ENCODE data around the gene MARCHF5. TPM values are rescaled to one million over a fixed set of nuclear protein-coding genes. Genes with fewer than 3 reads are reported as not detected.

The MARCHF5 gene
- total RNA-seq, 1 donor from 2014 or later = 10.4 TPM

DNA sequence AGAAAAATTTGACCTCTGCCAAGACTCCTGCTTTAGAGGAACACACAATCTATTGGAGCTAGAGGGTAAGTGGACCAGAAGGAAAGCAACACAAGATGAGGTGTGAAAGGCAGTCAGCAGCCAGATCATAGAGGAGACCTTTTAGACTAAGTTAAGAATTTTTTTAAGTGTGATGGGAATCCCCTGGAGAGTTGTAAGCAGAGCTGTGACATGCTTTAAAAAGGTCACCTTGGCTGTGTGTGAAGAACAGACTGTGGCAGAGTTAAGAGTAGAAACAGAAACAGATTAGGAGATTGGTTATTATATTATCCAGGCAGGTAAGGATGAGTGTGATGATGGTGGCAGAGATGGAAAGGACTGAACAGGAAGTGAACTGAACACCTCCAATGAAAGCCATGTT is 23.6 kb upstream of the MARCHF5 start:
- H3K36me3 ChIP-seq (ENCODE audit: control insufficient read depth in 3 of 3, insufficient read depth in 3 of 3, low read length in 3 of 3) = no peaks in the 10 kb centered on the region
- H3K4me3 ChIP-seq (ENCODE audit: low read length in 3 of 3) = no peak overlapping the region
- H3K9ac ChIP-seq (ENCODE audit: low read depth in 1 of 3, low read length in 3 of 3) = no peak overlapping the region
- H3K27ac ChIP-seq (ENCODE audit: low read depth, low read length) = no peak overlapping the region
- H3K9me3 ChIP-seq (ENCODE audit: control insufficient read depth in 3 of 3, low read length in 3 of 3) = no peaks in the 10 kb centered on the region
- no peaks in the 10 kb centered on the region for H3K4me1 ChIP-seq (ENCODE audit: control insufficient read depth in 3 of 3, insufficient read depth in 3 of 3, low read length in 3 of 3)
- no peaks in the 10 kb centered on the region for H3K27me3 ChIP-seq (ENCODE audit: control insufficient read depth in 3 of 3, insufficient read depth in 3 of 3, low read length in 3 of 3)

DNA sequence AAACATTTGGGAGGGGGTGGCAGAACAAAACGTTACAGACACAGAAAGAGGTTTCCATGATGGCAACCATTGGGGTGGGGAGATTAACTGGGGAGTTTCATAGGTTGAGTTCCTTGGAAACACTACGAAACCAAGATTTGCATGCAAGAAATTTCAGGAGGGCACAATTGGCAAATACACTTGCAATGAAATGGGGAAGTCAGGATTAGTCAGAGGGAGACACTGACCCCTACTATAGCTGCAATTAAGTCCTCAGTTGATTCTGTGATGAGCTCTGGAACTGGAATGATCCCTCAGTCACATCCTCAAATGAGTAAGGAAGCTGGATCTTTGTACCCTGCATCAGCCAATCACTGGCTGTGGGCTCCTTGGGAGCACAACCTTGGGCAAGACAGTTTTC is 22.2 kb upstream of the MARCHF5 start:
- H3K27me3 ChIP-seq (ENCODE audit: control insufficient read depth in 3 of 3, insufficient read depth in 3 of 3, low read length in 3 of 3) = no peaks in the 10 kb centered on the region
- no peaks in the 10 kb centered on the region for H3K9me3 ChIP-seq (ENCODE audit: control insufficient read depth in 3 of 3, low read length in 3 of 3)
- H3K36me3 ChIP-seq (ENCODE audit: control insufficient read depth in 3 of 3, insufficient read depth in 3 of 3, low read length in 3 of 3) = no peaks in the 10 kb centered on the region
- H3K9ac ChIP-seq (ENCODE audit: low read depth in 1 of 3, low read length in 3 of 3) = no peak overlapping the region
- no peak overlapping the region for H3K27ac ChIP-seq (ENCODE audit: low read depth, low read length)
- H3K4me3 ChIP-seq (ENCODE audit: low read length in 3 of 3) = no peak overlapping the region
- H3K4me1 ChIP-seq (ENCODE audit: control insufficient read depth in 3 of 3, insufficient read depth in 3 of 3, low read length in 3 of 3) = no peaks in the 10 kb centered on the region

DNA sequence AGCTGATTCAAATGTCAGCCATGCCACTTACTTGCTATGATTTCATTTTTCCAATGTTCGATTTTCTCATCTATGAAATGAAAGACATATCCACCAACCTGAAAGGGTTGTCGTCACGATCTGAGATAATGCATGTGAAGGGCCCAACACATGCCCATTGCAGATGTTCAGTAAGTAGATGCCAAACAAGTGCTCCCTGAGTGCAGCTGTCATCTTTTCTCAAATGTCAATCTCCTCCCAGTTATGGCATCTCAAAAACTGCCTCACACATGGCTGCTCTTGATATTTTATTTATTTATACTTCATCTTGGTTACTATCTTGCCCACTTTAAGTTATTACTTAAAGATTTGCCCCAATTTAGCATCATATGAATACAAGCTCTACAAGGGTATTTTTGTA is 16.9 kb upstream of the MARCHF5 start:
- Histone ChIP-seq H3K4me3 (ENCODE audit: low read length in 3 of 3) (no peak overlapping the region), H3K27me3 (ENCODE audit: control insufficient read depth in 3 of 3, insufficient read depth in 3 of 3, low read length in 3 of 3) (no peaks in the 10 kb centered on the region), H3K27ac (ENCODE audit: low read depth, low read length) (no peak overlapping the region), H3K4me1 (ENCODE audit: control insufficient read depth in 3 of 3, insufficient read depth in 3 of 3, low read length in 3 of 3) (peaks cover 0 to 2% (median 0%) of the 10 kb centered on the region in 3 donors), H3K36me3 (ENCODE audit: control insufficient read depth in 3 of 3, insufficient read depth in 3 of 3, low read length in 3 of 3) (no peaks in the 10 kb centered on the region), H3K9me3 (ENCODE audit: control insufficient read depth in 3 of 3, low read length in 3 of 3) (no peaks in the 10 kb centered on the region), H3K9ac (ENCODE audit: low read depth in 1 of 3, low read length in 3 of 3) (no peak overlapping the region)

DNA sequence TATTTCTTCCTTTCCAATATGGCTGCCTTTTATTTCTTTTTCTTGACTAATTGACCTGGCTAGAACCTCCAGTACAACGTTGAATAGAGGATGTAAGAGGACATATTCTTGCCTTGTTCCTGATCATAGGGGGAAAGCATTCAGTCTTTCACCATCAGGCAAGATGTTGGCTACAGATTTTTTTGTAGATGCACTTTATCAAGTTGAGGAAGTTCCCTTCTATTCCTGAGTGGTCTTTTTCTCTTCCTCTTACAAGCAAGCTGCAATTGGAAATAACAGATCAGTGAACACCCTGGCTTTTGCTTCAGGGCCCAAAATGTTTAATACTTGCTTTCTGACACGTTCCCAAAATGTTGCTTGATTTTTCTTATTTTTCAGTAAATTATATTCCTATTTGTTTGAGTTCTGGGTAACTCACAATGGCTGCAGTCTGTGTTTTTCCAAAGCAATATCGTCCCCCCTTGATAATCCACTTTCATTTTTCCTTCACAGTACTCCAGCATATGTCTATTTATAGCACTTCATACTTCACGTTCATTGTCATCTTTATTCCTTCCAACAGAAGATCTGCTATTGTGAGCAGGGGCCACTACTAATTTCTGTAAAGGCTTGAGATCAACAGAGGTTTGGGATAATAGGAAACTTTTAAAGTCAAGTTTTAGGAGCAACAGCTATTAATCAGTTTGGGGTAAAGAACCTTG is 11.8 kb upstream of the MARCHF5 start:
- Histone ChIP-seq H3K27ac (ENCODE audit: low read depth, low read length) (peak overlapping the region; percentile 31), H3K9me3 (ENCODE audit: control insufficient read depth in 3 of 3, low read length in 3 of 3) (no peaks in the 10 kb centered on the region), H3K4me3 (ENCODE audit: low read length in 3 of 3) (peak overlapping the region; percentile 19 to 61 (median 59)), H3K36me3 (ENCODE audit: control insufficient read depth in 3 of 3, insufficient read depth in 3 of 3, low read length in 3 of 3) (no peaks in the 10 kb centered on the region), H3K9ac (ENCODE audit: low read depth in 1 of 3, low read length in 3 of 3) (peak overlapping the region; percentile 50 to 60 (median 52)), H3K4me1 (ENCODE audit: control insufficient read depth in 3 of 3, insufficient read depth in 3 of 3, low read length in 3 of 3) (peaks cover 0 to 4% (median 2%) of the 10 kb centered on the region in 3 donors), H3K27me3 (ENCODE audit: control insufficient read depth in 3 of 3, insufficient read depth in 3 of 3, low read length in 3 of 3) (no peaks in the 10 kb centered on the region)

DNA sequence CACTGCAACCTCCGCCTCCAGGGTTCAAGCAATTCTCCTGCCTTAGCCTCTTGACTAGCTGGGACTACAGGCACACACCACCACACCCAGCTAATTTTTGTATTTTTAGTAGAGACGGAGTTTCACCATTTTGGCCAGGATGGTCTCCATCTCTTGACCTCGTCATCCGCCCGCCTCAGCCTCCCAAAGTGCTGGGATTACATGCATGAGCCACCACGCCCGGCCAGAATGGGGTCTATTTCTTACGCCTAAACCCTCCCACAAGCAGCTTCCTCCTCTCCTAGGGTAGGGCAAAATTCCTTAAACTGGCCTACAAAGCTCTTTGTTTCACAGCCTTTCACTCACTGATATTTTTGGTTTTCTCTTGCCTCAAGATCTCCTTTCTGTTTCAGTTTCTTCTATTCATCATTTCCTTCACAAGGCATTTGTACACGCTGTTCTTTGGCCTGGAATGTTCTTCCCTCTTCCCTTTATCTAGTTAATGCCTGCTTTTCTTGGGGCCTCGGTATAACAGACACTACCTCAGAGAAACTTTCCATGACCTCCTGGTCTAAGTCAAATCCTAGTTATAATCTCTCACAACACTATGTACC is 6.8 kb upstream of the MARCHF5 start:
- Histone ChIP-seq H3K27ac (ENCODE audit: low read depth, low read length) (peak overlapping the region; percentile 36), H3K4me1 (ENCODE audit: control insufficient read depth in 3 of 3, insufficient read depth in 3 of 3, low read length in 3 of 3) (peaks cover 0 to 3% (median 0%) of the 10 kb centered on the region in 3 donors), H3K4me3 (ENCODE audit: low read length in 3 of 3) (no peak overlapping the region), H3K9me3 (ENCODE audit: control insufficient read depth in 3 of 3, low read length in 3 of 3) (no peaks in the 10 kb centered on the region), H3K9ac (ENCODE audit: low read depth in 1 of 3, low read length in 3 of 3) (no peak overlapping the region), H3K36me3 (ENCODE audit: control insufficient read depth in 3 of 3, insufficient read depth in 3 of 3, low read length in 3 of 3) (no peaks in the 10 kb centered on the region), H3K27me3 (ENCODE audit: control insufficient read depth in 3 of 3, insufficient read depth in 3 of 3, low read length in 3 of 3) (no peaks in the 10 kb centered on the region)

DNA sequence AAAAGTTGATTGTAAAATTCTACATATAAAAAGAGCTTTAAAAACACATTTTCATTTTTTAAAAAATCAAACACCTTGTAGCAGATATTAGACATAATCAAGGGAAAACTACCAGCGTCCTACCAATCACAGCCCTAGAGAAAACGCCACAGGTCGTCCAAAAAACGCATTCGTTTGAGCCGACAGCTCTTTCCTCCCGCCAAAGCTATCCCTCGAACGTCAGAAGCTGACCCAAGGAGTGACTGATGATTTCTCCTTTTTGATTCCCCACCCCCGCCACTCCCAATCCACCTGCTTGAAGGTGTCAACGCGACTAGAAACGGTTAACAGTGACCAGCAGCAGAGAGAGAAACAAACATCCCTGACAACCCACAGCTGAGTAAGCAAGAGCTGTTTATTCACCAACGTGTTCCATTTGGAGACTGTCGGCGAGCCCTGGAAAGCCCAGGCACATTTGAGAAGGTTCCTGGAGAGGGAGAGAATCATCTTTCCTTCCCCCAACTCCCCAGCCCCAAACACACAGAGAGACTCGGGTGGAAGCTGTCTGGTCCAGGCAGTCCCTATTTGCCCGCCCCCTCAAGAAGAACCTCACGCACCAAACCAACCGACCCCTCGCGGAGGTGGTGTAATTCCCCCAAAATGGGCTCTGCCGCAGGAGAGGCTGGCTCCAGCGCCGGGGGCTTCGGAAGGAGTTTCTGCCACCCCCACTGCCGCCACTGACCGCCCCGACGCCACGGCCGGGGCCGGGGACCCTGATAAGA is 711 bp upstream of the MARCHF5 start:
- Histone ChIP-seq H3K4me1 (ENCODE audit: control insufficient read depth in 3 of 3, insufficient read depth in 3 of 3, low read length in 3 of 3) (peaks cover 0 to 11% (median 9%) of the 10 kb centered on the region in 3 donors), H3K9me3 (ENCODE audit: control insufficient read depth in 3 of 3, low read length in 3 of 3) (no peaks in the 10 kb centered on the region), H3K27me3 (ENCODE audit: control insufficient read depth in 3 of 3, insufficient read depth in 3 of 3, low read length in 3 of 3) (no peaks in the 10 kb centered on the region), H3K4me3 (ENCODE audit: low read length in 3 of 3) (peak overlapping the region; percentile 82 to 92 (median 90)), H3K36me3 (ENCODE audit: control insufficient read depth in 3 of 3, insufficient read depth in 3 of 3, low read length in 3 of 3) (no peaks in the 10 kb centered on the region), H3K9ac (ENCODE audit: low read depth in 1 of 3, low read length in 3 of 3) (peak overlapping the region; percentile 96 to 98 (median 96)), H3K27ac (ENCODE audit: low read depth, low read length) (peak overlapping the region; percentile 92)

DNA sequence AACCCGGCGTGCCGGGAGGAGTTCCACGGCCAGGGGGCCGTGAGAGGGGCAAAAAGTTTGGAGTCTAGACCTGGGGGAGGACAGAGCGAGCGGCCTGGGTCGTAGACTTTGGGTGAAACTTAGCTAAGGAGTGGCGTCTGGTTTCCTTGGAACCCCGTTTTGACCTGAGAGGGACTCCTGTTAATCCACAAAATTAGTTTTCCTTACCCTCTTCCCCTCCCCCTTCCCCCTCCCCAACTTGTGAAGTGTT is 574 bp downstream of the MARCHF5 start:
- H3K27ac ChIP-seq (ENCODE audit: low read depth, low read length) = peak overlapping the region; percentile 92
- H3K36me3 ChIP-seq (ENCODE audit: control insufficient read depth in 3 of 3, insufficient read depth in 3 of 3, low read length in 3 of 3) = peaks cover 0 to under 1% (median 0%) of the 10 kb centered on the region in 3 donors
- no peaks in the 10 kb centered on the region for H3K27me3 ChIP-seq (ENCODE audit: control insufficient read depth in 3 of 3, insufficient read depth in 3 of 3, low read length in 3 of 3)
- peak overlapping the region; percentile 82 to 92 (median 90) for H3K4me3 ChIP-seq (ENCODE audit: low read length in 3 of 3)
- H3K9ac ChIP-seq (ENCODE audit: low read depth in 1 of 3, low read length in 3 of 3) = peak overlapping the region; percentile 96 to 98 (median 96)
- H3K4me1 ChIP-seq (ENCODE audit: control insufficient read depth in 3 of 3, insufficient read depth in 3 of 3, low read length in 3 of 3) = peaks cover 0 to 11% (median 9%) of the 10 kb centered on the region in 3 donors
- H3K9me3 ChIP-seq (ENCODE audit: control insufficient read depth in 3 of 3, low read length in 3 of 3) = no peaks in the 10 kb centered on the region

DNA sequence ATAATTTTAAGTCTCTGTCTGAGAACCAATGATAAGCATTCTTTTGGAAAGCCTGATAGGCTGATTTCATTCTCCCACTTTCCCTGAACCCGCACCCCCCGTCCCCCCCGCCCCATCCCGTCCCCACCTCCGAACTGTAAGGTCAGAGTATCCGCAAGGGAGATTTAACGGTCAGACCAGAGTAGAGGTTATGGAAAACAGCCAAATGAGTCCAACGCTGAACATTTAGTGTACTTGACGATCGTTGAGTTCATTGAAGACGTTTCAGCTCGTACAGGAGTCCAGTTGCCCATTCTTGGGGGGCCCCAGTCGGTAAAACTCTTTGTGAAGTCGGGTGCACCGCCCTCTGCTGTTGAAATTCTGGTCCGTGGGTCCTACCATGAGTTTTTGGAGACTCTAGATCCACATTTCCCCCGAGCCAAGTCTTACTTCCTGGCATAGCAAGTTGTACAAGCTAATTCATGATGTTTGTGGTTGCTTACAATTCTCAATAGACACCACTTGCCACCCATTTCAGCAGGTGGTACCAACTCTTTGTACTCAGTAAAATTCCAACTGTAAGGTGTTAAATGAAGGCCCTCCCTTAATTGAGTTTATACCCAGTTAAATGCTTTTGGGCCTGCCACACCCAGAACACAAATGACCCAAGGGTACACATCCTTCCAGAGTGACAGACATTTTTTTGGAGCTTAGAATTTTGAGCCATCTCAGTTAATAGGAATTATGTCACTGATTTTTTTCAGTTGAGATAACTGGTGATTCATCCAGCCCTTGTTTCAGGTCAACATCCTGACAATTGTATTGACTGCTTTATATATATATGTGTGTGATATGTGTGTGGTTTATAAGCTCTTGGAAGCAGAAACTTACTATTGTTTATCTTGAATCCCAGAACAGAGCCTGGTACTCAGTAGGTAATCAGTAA is 1.2 kb downstream of the MARCHF5 start:
- Histone ChIP-seq H3K9me3 (ENCODE audit: control insufficient read depth in 3 of 3, low read length in 3 of 3) (no peaks in the 10 kb centered on the region), H3K4me1 (ENCODE audit: control insufficient read depth in 3 of 3, insufficient read depth in 3 of 3, low read length in 3 of 3) (peaks cover 0 to 11% (median 9%) of the 10 kb centered on the region in 3 donors)

DNA sequence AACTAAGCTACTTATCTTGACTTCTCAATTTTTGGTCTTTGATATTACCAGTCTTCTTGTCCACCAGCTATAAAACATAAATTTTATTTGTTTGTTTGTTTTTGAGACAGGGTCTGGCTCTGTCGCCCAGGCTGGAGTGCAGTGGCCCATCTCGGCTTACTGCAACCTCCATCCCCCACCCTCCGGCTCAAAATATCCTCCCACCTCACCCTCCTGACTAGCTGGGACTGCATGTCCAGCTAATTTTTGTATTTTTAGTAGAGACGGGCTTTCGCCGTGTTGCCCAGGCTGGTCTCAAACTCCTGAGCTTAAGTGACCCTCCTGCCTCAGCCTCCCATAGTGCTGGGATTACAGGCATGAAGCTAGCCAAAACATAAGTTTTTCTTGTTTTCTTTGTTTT is 7.5 kb downstream of the MARCHF5 start:
- Histone ChIP-seq H3K27ac (ENCODE audit: low read depth, low read length) (no peak overlapping the region), H3K4me1 (ENCODE audit: control insufficient read depth in 3 of 3, insufficient read depth in 3 of 3, low read length in 3 of 3) (peaks cover 4 to 9% (median 5%) of the 10 kb centered on the region in 3 donors), H3K9ac (ENCODE audit: low read depth in 1 of 3, low read length in 3 of 3) (peak overlapping the region in 1 of 3 donors; percentile 10)

More for the DNA sequence above, 1.2 kb downstream of the MARCHF5 start:
- Histone ChIP-seq H3K4me3 (ENCODE audit: low read length in 3 of 3) (peak overlapping the region; percentile 82 to 92 (median 90)), H3K9ac (ENCODE audit: low read depth in 1 of 3, low read length in 3 of 3) (peak overlapping the region; percentile 96 to 98 (median 96)), H3K27me3 (ENCODE audit: control insufficient read depth in 3 of 3, insufficient read depth in 3 of 3, low read length in 3 of 3) (no peaks in the 10 kb centered on the region), H3K27ac (ENCODE audit: low read depth, low read length) (peak overlapping the region; percentile 92), H3K36me3 (ENCODE audit: control insufficient read depth in 3 of 3, insufficient read depth in 3 of 3, low read length in 3 of 3) (peaks cover 0 to 2% (median 0%) of the 10 kb centered on the region in 3 donors)

More for the DNA sequence above, 7.5 kb downstream of the MARCHF5 start:
- no peak overlapping the region for H3K4me3 ChIP-seq (ENCODE audit: low read length in 3 of 3)
- no peaks in the 10 kb centered on the region for H3K27me3 ChIP-seq (ENCODE audit: control insufficient read depth in 3 of 3, insufficient read depth in 3 of 3, low read length in 3 of 3)
- H3K9me3 ChIP-seq (ENCODE audit: control insufficient read depth in 3 of 3, low read length in 3 of 3) = no peaks in the 10 kb centered on the region
- peaks cover 0 to 5% (median 4%) of the 10 kb centered on the region in 3 donors for H3K36me3 ChIP-seq (ENCODE audit: control insufficient read depth in 3 of 3, insufficient read depth in 3 of 3, low read length in 3 of 3)
